GM19099 (cell line): ENCODE data around the gene RCE1.

Source experiments
- POLR2A ChIP-seq: IDR thresholded peaks from 3 replicates; pipeline ENCODE4 v1.6.1; 2011; ENCODE audit warnings: low read depth; ENCODE audit not compliant: insufficient read length; ENCODE audit errors: extremely low read depth

Gene RCE1

DNA sequence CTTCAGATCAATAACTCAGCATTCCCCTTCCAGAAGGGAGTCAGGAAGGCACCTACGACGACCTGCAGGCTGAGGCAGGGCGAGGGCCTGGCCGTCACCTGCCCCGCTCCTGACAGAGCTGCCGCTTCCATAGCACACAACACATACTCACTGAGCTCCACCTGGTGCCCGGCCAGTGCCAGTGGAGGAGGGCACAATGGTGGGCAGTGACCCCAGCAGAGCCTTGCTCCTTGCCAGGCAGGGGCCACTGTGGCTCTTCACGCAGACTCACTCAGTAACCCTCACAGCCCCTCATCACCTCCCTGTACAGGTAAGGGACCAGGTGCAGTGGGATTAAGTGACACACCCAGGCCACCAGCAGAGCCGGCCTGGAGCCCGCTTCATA lies 38.2 kb downstream of the RCE1 start:
- TF ChIP-seq POLR2A, result no peak

DNA sequence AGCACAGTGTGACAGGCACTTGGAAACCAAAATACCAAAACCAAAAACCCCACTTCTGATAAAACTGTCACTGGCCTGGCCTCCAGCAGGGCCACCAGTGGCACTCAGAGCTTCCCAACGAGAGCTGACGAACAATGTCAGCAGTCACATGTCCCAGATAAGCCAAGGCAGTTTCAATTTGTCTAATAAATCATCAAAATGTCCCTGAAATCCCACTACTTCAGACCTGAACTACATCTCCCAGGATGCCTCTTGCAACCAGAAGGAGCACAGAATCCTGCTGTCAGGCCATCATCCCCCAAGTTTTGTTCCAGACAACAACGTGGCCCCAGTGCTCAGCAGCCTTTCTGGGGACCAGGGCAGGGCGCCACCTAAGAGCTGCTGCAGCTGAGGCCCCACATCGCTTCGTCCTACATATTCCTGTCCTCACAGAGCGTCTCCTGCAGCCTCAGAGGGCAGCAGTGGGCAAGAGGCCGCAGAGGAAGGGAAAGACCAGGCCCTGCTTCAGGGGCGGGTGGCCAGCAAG lies 38.7 kb downstream of the RCE1 start:
- TF ChIP-seq POLR2A, result no peak

DNA sequence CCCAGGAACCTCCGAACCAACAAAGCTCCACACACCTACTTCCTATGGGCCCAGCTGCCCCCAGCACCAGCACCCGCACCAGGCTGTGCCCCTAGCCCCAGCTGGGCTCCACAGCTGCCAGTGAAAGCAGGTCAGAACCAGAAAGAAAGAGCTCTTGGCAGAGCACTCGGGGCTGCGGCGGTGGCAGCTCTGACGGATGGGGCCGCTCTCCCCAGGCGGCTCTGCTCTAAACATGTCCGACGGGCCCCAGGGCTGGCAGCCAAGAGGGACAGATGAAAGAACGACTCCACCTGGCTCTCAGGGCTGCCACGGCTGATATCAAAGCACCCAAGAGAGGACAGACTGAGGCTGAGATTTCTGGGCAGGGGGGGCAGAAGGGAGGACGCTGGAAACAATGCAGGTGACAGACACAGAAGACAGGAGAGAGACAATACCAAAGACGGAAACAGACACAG lies 39.3 kb downstream of the RCE1 start:
- no peak for TF ChIP-seq POLR2A

DNA sequence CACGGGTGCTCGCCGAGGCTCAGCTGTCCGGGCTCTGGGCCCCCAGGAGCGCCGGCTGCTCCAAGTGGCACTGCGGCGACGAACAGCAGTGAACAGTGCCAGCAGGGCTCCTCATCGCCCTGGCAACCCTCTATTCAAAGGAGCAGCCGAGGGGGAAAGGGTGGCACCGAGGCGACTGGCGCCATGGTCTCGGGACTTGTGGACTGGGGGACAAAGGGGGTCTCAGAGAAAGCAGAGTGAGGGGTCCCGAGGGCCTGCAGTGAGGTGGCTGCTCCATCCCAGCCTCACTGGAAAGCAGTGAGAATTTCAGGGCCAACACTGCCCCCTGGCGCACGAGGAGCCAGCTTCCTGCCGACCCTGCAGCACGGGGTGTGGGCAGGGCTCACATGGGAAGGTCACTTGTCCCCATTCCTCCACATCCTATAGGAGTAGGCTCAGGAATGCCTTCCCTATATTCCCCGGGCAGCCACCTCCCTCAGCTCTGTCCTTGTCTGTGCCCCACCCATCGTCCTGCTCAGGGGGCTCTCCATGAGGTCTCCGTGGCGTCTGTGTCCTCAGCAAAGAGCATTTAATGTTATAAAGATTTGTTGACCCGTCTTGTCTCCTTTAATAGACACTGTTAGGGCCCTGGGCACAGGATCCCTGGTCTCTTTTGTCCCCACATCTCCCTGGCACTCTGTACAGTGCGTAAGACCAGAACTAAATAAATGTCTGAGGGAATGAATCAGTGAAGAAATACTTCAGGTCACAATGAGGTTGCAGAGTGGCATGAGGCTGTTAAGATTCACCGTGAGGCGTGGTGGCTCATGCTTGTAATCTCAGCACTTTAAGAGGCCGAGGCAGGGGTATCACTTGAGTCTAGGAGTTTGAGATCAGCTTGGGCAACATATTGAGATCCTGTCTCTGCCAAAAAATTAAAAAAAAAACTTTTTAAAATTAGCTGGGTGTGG lies 40.0 kb downstream of the RCE1 start:
- TF ChIP-seq POLR2A, result no peak

DNA sequence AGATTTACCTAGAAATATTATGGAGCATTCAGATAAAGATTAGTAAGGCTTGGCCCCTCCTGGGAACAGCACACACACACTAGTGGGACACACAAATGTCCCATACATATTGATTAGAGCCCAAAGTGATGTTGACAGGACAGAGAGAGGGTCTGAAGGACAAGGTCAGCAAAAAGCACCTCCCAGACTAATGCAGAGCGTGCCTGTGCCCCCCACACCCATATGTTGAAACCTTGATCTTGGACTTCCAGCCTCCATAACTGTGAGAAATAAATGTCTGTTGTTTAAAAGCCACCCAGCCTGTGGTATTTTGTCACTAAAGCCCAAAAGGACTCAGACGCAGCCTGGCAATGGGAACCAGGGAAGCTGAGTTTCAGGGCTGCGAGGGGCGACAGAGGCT lies 41.2 kb downstream of the RCE1 start:
- TF ChIP-seq POLR2A, result no peak

DNA sequence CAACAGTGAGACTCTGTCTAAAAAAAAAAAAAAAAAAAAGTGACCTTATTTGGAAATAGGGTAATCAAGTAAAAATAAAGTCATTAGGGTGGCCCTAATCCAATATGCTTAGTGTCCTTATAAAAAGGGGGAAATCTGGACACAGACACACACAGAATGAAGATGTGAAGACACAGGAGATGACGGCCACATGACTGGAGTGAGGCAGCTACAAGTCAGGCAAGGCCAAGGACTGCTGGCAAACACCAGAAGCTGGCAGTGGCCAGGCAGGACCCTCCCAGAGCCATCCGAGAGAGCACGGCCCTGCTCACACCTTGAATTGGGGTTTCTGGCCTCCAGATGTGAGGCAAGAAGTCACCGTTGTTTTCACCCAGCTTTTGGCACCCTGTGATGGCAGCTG lies 42.2 kb downstream of the RCE1 start:
- TF ChIP-seq POLR2A, result no peak

DNA sequence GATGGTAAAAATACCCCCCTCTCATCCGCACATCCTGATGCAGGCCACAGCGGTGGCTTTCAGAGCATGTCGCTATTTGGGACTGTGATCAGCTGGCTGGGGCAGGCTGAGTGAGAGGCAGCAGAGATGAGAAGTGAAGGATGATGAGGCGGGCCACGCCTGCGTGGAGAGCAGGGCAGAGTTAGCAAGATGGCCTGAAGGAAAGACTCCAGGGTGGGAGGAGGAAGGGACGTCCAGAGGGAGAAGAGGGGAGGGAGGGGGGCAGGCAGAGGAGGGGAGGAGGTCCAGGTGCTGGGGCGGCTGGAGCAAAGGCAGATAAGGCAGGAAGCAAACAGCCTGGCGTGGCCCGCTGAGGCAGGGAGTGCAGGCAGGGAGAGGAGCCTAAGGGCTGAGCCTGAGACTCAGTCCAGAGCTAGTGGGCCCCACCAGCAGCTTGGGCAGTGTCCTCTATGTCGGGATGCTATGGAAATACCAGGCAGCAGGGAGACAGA lies 42.8 kb downstream of the RCE1 start:
- TF ChIP-seq POLR2A, result no peak

DNA sequence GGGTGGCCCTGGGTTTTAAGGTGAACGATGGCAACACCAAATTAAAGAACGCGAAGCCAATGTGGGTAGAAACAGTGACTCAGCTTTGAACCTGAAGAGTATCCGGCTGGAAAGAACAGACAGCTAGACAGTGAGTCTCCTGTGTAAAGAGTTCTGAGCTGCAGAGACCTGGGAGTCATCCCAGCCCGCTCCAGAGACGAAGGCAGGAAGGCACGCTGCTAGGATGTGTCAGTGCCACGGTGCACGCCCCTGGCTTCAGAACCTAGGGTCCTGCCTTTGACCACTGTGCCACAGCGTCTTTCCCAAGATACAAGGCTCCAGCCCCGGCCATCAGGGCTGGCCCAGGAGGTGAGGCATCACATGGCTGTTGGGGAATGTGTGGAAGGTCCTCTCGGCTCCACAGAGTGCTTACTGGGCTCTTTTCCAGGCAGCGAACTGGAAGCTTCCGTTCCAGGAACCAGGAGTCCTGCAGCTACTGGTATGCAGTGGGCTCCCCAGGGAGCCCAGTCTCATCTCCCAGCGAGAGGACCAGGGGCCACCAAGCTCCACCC lies 43.5 kb downstream of the RCE1 start:
- TF ChIP-seq POLR2A, result no peak

DNA sequence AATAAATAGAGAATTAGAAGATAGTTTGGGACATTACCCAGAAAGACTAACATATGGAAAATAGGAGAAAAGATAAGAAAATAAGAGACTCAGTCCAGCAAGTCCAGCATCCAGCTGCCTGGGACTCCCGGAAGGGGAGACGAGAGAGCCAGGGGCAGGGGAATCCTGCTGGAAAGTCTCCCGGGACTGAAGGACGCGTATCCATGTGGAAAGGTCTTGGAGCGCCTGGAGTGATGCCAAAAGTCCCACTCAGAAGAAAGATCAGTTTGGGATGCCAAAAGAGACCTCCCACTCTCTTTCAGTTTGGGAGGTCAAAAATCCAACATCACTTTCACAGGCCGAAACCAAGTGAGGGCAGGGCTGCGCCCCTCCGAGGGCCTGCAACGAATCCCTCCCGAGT lies 44.3 kb downstream of the RCE1 start:
- TF ChIP-seq POLR2A, result no peak

DNA sequence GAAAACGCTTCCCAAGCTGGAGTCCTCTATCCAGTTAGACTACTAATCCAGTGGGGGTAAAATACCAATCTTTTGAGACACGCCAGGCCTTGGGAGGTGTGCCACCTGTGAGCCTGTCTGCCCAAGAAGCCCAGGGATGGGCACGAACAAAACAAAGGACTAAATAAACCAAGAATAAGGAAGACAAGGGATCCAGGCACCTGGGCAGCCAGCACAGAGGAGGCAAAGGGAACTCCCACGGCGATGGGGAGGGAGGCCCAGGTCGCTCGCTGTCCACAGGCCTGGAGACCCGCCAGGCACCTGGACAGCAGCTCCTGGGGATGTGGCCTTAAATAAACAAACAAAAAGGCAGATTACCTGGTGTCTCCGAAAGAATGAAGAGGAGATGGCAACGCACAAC lies 45.0 kb downstream of the RCE1 start:
- no peak for TF ChIP-seq POLR2A

DNA sequence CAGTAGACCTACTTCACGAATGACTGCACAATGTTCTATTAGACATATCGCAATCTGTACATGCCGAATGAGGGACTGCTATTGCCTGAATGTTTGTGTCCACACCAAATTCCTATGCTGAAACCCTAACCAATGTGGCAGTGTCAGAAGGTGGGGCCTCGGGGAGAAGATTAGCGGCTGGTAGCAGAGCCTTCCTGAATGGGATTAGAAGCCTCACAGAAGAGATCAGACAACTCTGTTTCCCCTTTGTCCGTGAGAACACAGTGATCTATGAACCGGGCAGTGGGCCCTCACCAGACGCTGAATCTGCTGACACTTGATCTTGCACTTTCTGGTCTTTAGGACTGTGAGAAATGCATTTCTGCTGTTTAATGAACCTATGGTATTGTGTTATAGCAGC lies 46.7 kb downstream of the RCE1 start:
- no peak for TF ChIP-seq POLR2A

DNA sequence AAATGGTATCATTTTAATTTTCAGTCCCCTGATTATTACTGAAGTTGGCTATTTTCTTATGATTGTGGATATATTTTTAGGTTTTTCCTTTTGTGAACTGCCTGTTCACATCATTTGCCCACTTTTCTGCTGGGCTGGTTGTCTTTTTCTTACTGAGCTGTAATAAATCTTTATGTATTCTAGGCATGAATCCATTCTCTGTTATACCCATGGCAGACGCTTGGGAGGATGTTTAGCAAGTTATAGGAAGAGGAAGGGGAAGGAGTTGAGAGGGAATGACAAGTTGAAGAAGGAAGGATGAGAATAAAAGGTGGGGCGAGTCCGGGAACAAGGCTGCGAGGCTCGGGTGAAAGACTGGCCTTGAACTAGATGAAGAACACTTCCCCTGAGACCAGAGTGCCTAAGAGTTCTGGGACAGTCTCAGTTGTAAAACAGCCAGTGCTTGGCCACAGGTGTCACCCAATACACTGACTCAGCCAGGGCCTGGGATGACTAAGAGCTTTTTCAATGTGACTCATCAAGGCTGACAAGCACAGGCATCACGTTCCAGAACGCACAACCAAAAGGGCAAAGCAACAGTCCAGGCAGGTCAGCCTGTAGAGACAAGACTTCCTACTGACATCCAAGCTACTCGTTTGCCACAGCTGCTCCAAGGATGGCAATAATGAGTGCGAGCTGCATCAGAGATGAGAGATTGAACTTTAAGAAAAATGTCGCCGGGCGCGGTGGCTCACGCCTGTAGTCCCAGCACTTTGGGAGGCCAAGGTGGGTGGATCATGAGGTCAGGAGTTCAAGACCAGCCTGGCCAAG lies 48.8 kb downstream of the RCE1 start:
- TF ChIP-seq POLR2A, result no peak

DNA sequence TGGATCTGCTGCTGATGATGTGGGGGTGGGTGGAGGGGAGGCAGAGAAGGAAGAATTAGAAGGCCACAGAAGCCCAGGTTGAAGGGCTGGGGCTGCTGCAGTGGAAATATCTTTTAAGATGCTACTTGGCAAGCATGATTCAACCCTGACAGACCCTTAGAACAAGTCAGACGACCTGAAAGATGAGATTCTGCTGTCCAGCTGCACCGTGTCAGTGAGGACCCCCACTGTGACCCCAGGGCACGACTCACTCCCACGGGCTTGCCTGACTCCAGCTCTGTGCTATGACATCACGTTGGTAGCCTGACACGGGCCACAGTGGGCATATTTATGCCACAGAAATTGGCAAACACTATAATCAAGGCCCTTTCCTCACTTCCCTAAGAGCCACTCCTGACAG lies 49.7 kb downstream of the RCE1 start:
- TF ChIP-seq POLR2A, result no peak

DNA sequence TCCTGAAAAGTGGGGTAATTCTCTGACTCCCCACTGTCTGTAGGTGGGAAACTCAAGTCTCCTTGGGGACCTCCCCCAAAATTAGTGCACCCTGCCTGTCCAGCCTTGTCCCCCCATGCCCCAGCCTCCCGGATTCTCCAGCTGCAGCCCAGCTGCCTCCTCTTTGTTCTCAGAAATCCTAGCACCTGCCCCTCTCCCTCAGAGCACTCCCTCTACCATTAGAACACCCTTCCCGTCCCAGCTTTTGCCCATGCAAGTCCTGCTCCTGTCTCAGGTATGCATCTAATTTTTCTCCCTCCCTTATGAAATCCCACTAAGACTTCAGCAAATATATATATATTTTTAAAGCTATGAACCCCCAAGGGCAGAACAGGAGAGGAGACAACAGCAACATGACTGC lies 50.9 kb downstream of the RCE1 start:
- TF ChIP-seq POLR2A, result no peak
